ENCODE data around the gene SERINC2. TPM values are rescaled to one million over a fixed set of nuclear protein-coding genes. Genes with fewer than 3 reads are reported as not detected.

SERINC2 gene
- total RNA-seq, 1 experiment from 2014 or later = 140 TPM

DNA sequence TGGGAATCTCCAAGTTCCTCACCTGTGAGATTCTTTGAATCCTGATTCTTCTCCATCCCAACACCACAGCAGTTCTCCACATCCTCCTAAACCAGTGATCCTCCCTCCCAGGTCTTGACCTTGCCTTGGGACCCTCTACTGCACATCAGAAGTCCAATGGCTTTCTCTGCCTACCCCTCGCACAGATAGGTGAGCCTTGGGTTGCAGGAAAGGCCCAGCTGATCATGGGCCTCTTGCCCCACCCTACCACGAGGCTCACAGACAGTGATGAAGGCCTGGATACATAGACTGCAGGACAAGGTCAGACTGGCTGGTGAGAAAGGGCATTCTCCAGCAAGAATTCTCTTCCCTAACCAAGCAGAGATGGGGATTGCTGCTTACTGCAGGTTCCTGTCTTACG, 41.0 kb upstream of the SERINC2 start:
- Mint-ChIP-seq H3K36me3 (ENCODE audit: insufficient read depth, unreplicated experiment) (peaks cover 4% of the 10 kb centered on the region), H3K27ac (ENCODE audit: low read depth, unreplicated experiment) (no peak overlapping the region), H3K4me1 (ENCODE audit: insufficient read depth, unreplicated experiment) (peaks cover 13% of the 10 kb centered on the region), H3K4me3 (ENCODE audit: unreplicated experiment) (no peak overlapping the region), H3K9me3 (ENCODE audit: unreplicated experiment) (no peaks in the 10 kb centered on the region), H3K27me3 (ENCODE audit: insufficient read depth, unreplicated experiment) (no peaks in the 10 kb centered on the region)
- POLR2A ChIA-PET = interaction anchor here (1.8 kb wide), 1 partner anchor 9 kb away, joined by 5 read pairs; no protein-coding TSS in a partner anchor
- no peak for DNase-seq (ENCODE audit: unreplicated experiment)
- BruUV-seq (replicated peaks) = no TSS peak
- CTCF ChIA-PET = interaction anchor here (0.9 to 1.6 kb wide), 2 partner anchors 12 to 22 kb away, joined by 3 to 8 read pairs; no protein-coding TSS in a partner anchor
- intact Hi-C loops (cut with micrococcal nuclease) = no loop called here
- TF ChIP-seq, protein P1, sequence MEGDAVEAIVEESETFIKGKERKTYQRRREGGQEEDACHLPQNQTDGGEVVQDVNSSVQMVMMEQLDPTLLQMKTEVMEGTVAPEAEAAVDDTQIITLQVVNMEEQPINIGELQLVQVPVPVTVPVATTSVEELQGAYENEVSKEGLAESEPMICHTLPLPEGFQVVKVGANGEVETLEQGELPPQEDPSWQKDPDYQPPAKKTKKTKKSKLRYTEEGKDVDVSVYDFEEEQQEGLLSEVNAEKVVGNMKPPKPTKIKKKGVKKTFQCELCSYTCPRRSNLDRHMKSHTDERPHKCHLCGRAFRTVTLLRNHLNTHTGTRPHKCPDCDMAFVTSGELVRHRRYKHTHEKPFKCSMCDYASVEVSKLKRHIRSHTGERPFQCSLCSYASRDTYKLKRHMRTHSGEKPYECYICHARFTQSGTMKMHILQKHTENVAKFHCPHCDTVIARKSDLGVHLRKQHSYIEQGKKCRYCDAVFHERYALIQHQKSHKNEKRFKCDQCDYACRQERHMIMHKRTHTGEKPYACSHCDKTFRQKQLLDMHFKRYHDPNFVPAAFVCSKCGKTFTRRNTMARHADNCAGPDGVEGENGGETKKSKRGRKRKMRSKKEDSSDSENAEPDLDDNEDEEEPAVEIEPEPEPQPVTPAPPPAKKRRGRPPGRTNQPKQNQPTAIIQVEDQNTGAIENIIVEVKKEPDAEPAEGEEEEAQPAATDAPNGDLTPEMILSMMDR (IDR thresholded peaks at IDR 0.05; ENCODE audit: unreplicated experiment) = no peak

DNA sequence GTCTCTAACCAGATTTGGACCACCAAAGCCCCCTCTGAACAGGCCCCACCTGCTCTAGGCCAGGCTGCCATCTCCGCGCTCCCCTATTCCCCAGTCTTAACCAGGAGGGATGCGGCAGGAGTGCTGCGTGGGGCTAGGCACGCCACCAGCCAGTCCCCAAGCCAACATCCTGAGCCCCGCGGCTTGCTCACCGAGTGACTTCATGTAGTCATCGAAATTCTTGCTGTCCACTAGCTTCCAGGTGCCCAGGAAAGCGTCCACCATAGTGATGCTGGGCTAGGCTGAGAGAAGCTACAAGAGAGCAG, 40.3 kb upstream of the SERINC2 start:
- no peak overlapping the region for H3K4me3 Mint-ChIP-seq (ENCODE audit: unreplicated experiment)
- CTCF ChIA-PET = interaction anchor here (0.7 to 1.6 kb wide), 2 partner anchors 11 to 369 kb away, joined by 4 to 8 read pairs; no protein-coding TSS in a partner anchor
- no peaks in the 10 kb centered on the region for H3K36me3 Mint-ChIP-seq (ENCODE audit: insufficient read depth, unreplicated experiment)
- H3K4me1 Mint-ChIP-seq (ENCODE audit: insufficient read depth, unreplicated experiment) = peaks cover 13% of the 10 kb centered on the region
- no peaks in the 10 kb centered on the region for H3K27me3 Mint-ChIP-seq (ENCODE audit: insufficient read depth, unreplicated experiment)
- H3K27ac Mint-ChIP-seq (ENCODE audit: low read depth, unreplicated experiment) = no peak overlapping the region
- no peak for DNase-seq (ENCODE audit: unreplicated experiment)
- TF ChIP-seq, protein P1 (IDR thresholded peaks at IDR 0.05; ENCODE audit: unreplicated experiment) = no peak
- no TSS peak for BruUV-seq (replicated peaks)
- intact Hi-C loops (cut with micrococcal nuclease) = no loop called here
- POLR2A ChIA-PET = no interaction called here
- H3K9me3 Mint-ChIP-seq (ENCODE audit: unreplicated experiment) = no peaks in the 10 kb centered on the region

DNA sequence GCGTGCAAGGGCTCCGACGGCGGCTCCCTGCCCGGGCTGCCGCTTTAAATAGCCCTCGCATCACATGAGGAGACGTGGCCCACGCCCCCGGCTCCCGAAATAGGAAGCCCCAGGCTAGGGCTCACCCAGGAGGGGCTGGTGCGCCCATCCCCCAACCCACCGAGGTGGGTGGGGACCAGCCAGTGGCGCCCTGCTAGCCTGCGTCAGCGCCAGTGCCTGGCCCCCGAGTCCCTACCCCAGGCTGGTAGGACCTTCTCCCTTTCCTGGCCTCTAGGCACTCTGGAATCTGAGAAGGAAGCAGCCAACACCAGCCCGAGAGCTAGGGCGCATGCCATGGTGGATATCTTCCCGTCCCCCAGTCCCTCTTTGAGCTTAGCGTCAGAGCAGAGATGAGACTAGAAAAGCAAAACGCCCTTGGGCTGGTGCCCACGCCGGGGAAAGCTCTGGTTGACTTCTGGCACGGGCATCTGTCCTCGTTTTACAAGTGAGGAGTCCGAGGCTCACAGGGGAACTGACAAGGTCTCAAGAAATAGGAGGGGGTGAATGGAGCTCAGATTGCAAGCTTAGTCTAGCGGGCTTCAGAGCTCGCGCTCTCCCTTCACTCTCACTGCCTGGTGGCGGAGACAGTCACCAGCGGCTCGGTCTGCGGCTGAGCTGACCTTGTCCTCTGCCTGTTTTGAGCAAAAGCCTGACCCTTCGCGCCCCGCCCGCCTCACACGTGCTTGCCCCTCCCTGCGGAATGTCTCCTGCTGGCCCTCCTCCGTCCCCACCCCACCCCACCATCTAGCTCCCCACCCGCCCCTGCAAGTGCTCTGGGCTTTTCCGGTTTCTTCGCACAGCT, 39.7 kb upstream of the SERINC2 start, which contains the start of gene FABP3:
FABP3 (minus strand) TSS at position 21 of the 841 bp plus-strand sequence. CDS start 62 bp downstream, outside the sequence.
- Mint-ChIP-seq H3K36me3 (ENCODE audit: insufficient read depth, unreplicated experiment) (peaks cover 2% of the 10 kb centered on the region), H3K4me1 (ENCODE audit: insufficient read depth, unreplicated experiment) (peaks cover 13% of the 10 kb centered on the region), H3K9me3 (ENCODE audit: unreplicated experiment) (no peaks in the 10 kb centered on the region), H3K27ac (ENCODE audit: low read depth, unreplicated experiment) (no peak within 1 kb of the TSS), H3K27me3 (ENCODE audit: insufficient read depth, unreplicated experiment) (no peaks in the 10 kb centered on the region), H3K4me3 (ENCODE audit: unreplicated experiment) (no peak within 1 kb of the TSS)
- intact Hi-C loops (cut with micrococcal nuclease) = no loop called here
- ChIA-PET CTCF (interaction anchor here (0.6 to 0.7 kb wide), 3 partner anchors 54 to 369 kb away, joined by 3 to 5 read pairs (median 4); no protein-coding TSS in a partner anchor), POLR2A (interaction anchor here (0.7 kb wide), 1 partner anchor 18 kb away, joined by 4 read pairs; no protein-coding TSS in a partner anchor)
- no peak for DNase-seq (ENCODE audit: unreplicated experiment)
- TF ChIP-seq, protein P1 (IDR thresholded peaks at IDR 0.05; ENCODE audit: unreplicated experiment) = no peak
- BruUV-seq (replicated peaks) = no TSS peak

DNA sequence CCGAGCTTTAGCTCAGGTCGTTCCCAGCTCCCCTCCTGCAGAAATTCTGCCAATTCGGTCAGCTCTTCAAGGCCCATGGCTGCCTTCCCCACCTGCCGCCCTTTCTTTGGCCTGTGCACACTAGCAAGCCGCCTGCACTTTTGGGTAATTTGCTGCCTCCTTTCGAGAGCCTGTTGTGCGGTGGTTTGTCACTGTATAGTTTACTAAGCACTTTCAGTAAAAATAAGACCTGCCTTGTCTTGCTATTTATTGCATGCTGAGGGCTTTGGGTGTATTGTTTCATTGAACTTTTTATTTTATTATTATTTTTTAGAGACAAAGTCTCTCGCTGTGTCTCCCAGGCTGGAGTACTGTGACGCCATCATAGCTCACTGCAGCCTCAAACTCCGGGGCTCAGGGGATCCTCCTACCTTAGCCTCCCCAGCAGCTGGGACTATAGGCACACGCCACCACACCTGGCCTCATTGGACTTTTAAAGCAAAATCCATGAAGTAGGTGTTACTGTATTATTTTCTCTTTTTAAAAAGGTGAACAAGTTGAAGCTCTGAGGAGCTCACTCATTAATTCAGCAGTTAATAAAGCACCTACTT, 39.0 kb upstream of the SERINC2 start:
- Mint-ChIP-seq H3K4me1 (ENCODE audit: insufficient read depth, unreplicated experiment) (peaks cover 13% of the 10 kb centered on the region), H3K9me3 (ENCODE audit: unreplicated experiment) (no peaks in the 10 kb centered on the region), H3K27me3 (ENCODE audit: insufficient read depth, unreplicated experiment) (no peaks in the 10 kb centered on the region), H3K27ac (ENCODE audit: low read depth, unreplicated experiment) (no peak overlapping the region), H3K4me3 (ENCODE audit: unreplicated experiment) (no peak overlapping the region), H3K36me3 (ENCODE audit: insufficient read depth, unreplicated experiment) (peaks cover 5% of the 10 kb centered on the region)
- no TSS peak for BruUV-seq (replicated peaks)
- TF ChIP-seq, protein P1 (IDR thresholded peaks at IDR 0.05; ENCODE audit: unreplicated experiment) = no peak
- DNase-seq (ENCODE audit: unreplicated experiment) = no peak
- ChIA-PET CTCF (interaction anchor here (0.6 kb wide), 2 partner anchors 54 to 69 kb away, joined by 3 to 5 read pairs; no protein-coding TSS in a partner anchor), POLR2A (interaction anchor here (0.7 kb wide), 1 partner anchor 17 kb away, joined by 4 read pairs; no protein-coding TSS in a partner anchor)
- intact Hi-C loops (cut with micrococcal nuclease) = no loop called here
